Lung (tissue), 12 donors: ENCODE data around the gene CEP164. TPM values are rescaled to one million over a fixed set of nuclear protein-coding genes. Genes with fewer than 3 reads are reported as not detected.
A peak's percentile ranks its signal among the peaks of the same experiment; 100 is the strongest.

Experiments
- ATAC-seq: fragments of 200-7000 bp; cut with Tn5 transposase; one replicate; pipeline ENCODE4 v1.9.1; 2020; ENCODE audit warnings: moderate number of reproducible peaks; ENCODE audit not compliant: insufficient read depth, low FRiP score
- DNase-seq, 3 donors: peaks; one replicate each; pipeline ENCODE4 v3.0.0-alpha.2; 2013 to 2017
- H3K27ac ChIP-seq, 2 donors: one replicate each; pipeline ENCODE4 v1.5.1; 2013; ENCODE audit warnings: mild to moderate bottlenecking in 2 of 2, moderate library complexity in 2 of 2, control low read depth in 1 of 2, inconsistent platforms in 1 of 2, low read depth in 1 of 2, low read length in 1 of 2
- H3K27me3 ChIP-seq, 3 donors: one replicate each; pipeline ENCODE4 v1.5.1; 2013; ENCODE audit warnings: low read length in 2 of 3; ENCODE audit not compliant: control insufficient read depth in 3 of 3, insufficient read depth in 3 of 3
- H3K36me3 ChIP-seq, 4 donors: one replicate each; pipeline ENCODE4 v1.5.1; 2013; ENCODE audit warnings: low read length in 4 of 4, mild to moderate bottlenecking in 1 of 4, moderate library complexity in 1 of 4; ENCODE audit not compliant: control insufficient read depth in 4 of 4, insufficient read depth in 4 of 4
- H3K4me1 ChIP-seq, 5 donors: one replicate each; pipeline ENCODE4 v1.5.1; 2013; ENCODE audit warnings: low read length in 5 of 5, mild to moderate bottlenecking in 2 of 5, moderate library complexity in 1 of 5; ENCODE audit not compliant: control insufficient read depth in 5 of 5, insufficient read depth in 5 of 5
- H3K4me3 ChIP-seq: one replicate; pipeline ENCODE4 v1.5.1; 2013; ENCODE audit warnings: mild to moderate bottlenecking, control low read depth, moderate library complexity
- H3K9ac ChIP-seq, 2 donors: one replicate each; pipeline ENCODE4 v1.5.1; 2013; ENCODE audit warnings: low read length in 2 of 2, control low read depth in 1 of 2; ENCODE audit not compliant: insufficient read depth in 1 of 2
- H3K9me3 ChIP-seq, 4 donors: one replicate each; pipeline ENCODE4 v1.5.1; 2013; ENCODE audit warnings: low read length in 3 of 4, mild to moderate bottlenecking in 1 of 4, moderate library complexity in 1 of 4; ENCODE audit not compliant: control insufficient read depth in 4 of 4, insufficient read depth in 3 of 4
- WGBS, 2 donors: extraction: QIAGEN DNeasy Blood & Tissue Kit; methylation state at CpG; one replicate each; pipeline ENCODE4 v1.1.7; 2013; 5-methylcytosine and 5-hydroxymethylcytosine counted together
- polyA plus RNA-seq, 2 donors: library from polyadenylated mRNA; stranded (reverse); fragments of 200-250 nt; gene quantifications; one replicate each; pipeline ENCODE4 v1.2.1, GENCODE V29; 2013
- total RNA-seq, 2 donors: library from RNA; depleted of rRNA in 1 of 2; stranded (reverse); fragments of >200 nt in 1 of 2; gene quantifications; one replicate each; pipeline ENCODE4 v1.2.1, GENCODE V29; 2014 to 2021
- TF ChIP-seq, protein P1 (sequence below): IDR thresholded peaks from 2 replicates; pipeline ENCODE4 v1.5.1; 2012; ENCODE audit warnings: mild to moderate bottlenecking; ENCODE audit errors: control extremely low read depth, extremely low read depth
- donor health status: control.
- donor health status: control.
- donor health status: Bipolar disorder and iron deficiency.
- donor health status: healthy.
- donor health status: DM: yes; HTN: yes; CAD: no.

Gene CEP164
- total and polyA plus RNA-seq, 4 donors: 12.0 to 36.1 (median 26.7) TPM

DNA sequence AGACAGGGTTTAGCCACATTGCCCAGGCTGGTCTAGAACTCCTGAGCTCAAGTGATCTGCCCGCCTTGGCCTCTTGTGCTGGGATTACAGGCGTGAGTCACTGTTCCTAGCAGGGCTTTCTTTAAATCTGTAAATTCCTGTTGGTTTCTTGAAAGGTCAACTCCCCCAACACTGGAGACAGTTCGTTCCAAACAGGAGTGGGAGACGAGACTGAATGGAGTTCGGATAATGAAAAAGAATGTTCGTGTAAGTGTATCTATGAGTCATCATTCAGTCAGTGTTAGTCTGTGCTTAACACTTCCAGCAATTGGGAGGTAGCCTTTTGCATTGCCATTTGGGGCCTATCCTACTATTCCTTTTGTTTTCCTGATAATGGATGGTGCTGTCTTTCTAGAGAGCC lies 46.5 kb upstream of the CEP164 start:
- no peaks in the 10 kb centered on the region for H3K9me3 ChIP-seq
- H3K27ac ChIP-seq: no peak overlapping the region
- no peaks in the 10 kb centered on the region for H3K27me3 ChIP-seq
- H3K9ac ChIP-seq: no peak overlapping the region
- H3K4me3 ChIP-seq: no peak overlapping the region
- DNase-seq: no peak
- H3K36me3 ChIP-seq: peaks cover 21 to 35% (median 30%) of the 10 kb centered on the region in 4 donors
- TF ChIP-seq, protein P1, sequence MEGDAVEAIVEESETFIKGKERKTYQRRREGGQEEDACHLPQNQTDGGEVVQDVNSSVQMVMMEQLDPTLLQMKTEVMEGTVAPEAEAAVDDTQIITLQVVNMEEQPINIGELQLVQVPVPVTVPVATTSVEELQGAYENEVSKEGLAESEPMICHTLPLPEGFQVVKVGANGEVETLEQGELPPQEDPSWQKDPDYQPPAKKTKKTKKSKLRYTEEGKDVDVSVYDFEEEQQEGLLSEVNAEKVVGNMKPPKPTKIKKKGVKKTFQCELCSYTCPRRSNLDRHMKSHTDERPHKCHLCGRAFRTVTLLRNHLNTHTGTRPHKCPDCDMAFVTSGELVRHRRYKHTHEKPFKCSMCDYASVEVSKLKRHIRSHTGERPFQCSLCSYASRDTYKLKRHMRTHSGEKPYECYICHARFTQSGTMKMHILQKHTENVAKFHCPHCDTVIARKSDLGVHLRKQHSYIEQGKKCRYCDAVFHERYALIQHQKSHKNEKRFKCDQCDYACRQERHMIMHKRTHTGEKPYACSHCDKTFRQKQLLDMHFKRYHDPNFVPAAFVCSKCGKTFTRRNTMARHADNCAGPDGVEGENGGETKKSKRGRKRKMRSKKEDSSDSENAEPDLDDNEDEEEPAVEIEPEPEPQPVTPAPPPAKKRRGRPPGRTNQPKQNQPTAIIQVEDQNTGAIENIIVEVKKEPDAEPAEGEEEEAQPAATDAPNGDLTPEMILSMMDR: no peak
- H3K4me1 ChIP-seq: peaks cover 0 to 2% (median 0%) of the 10 kb centered on the region in 5 donors
- 82 to 92% methylated on average over 6 of the region's 6 CpGs for WGBS, 2 donors
- peak; percentile 67 for ATAC-seq

GRCh38 chr11:117281869-117282268 lies 45.8 kb upstream of the CEP164 start:
- H3K36me3 ChIP-seq: peaks cover 21 to 36% (median 33%) of the 10 kb centered on the region in 4 donors
- no peaks in the 10 kb centered on the region for H3K27me3 ChIP-seq
- DNase-seq (no peak), ATAC-seq (no peak)
- H3K9ac ChIP-seq: no peak overlapping the region
- peaks cover 0 to 2% (median 0%) of the 10 kb centered on the region in 5 donors for H3K4me1 ChIP-seq
- H3K9me3 ChIP-seq: no peaks in the 10 kb centered on the region
- TF ChIP-seq, protein P1: no peak
- WGBS, 2 donors: 99% methylated on average over 7 of the region's 7 CpGs
- H3K4me3 ChIP-seq: no peak overlapping the region
- peak overlapping the region in 1 of 2 donors; percentile 45 for H3K27ac ChIP-seq

- no peak for DNase-seq
- H3K4me3 ChIP-seq: no peak overlapping the region
- TF ChIP-seq, protein P1: no peak
- H3K36me3 ChIP-seq: peaks cover 24 to 44% (median 38%) of the 10 kb centered on the region in 4 donors
- no peak overlapping the region for H3K9ac ChIP-seq
- 58 to 86% methylated on average over 3 of the region's 3 CpGs for WGBS, 2 donors
- ATAC-seq: no peak
- H3K4me1 ChIP-seq: peaks cover 0 to 4% (median 0%) of the 10 kb centered on the region in 5 donors
- H3K27me3 ChIP-seq: no peaks in the 10 kb centered on the region
- no peaks in the 10 kb centered on the region for H3K9me3 ChIP-seq
- no peak overlapping the region for H3K27ac ChIP-seq
Observed at GRCh38 chr11:117282956-117283355, 44.7 kb upstream of the CEP164 start.

- no peak overlapping the region for H3K27ac ChIP-seq
- TF ChIP-seq, protein P1: no peak
- no peak overlapping the region for H3K9ac ChIP-seq
- WGBS, 2 donors: 98 to 100% methylated on average over 2 of the region's 2 CpGs
- DNase-seq (no peak), ATAC-seq (no peak)
- H3K27me3 ChIP-seq: no peaks in the 10 kb centered on the region
- no peak overlapping the region for H3K4me3 ChIP-seq
- peaks cover 0 to 5% (median 0%) of the 10 kb centered on the region in 5 donors for H3K4me1 ChIP-seq
- H3K36me3 ChIP-seq: peaks cover 30 to 52% (median 40%) of the 10 kb centered on the region in 4 donors
- no peaks in the 10 kb centered on the region for H3K9me3 ChIP-seq
Observed at GRCh38 chr11:117284053-117284452, 43.6 kb upstream of the CEP164 start.
